ENCODE data around the gene XRN1.

Gene XRN1

DNA sequence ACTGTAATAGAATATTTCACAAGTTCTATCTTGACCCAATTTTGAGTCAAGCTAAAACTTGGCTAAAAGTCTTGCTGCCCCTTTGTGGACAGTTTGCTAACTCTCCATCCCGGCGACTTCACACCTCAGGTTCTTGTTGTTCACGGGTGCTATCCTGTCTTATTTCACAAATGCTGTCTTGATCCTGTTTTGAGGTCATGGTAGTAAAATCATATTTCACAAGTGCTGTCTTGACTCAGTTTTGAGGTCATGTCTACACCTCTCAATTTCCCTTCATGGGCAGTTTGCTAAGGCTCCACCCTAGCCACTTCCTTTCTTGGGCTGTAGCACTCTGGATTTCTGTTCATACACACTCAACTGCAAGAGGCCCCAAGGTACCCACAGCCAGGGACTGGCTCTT is 177.4 kb downstream of the XRN1 start:
- DNase-seq (ENCODE audit: low read depth) = no peak

DNA sequence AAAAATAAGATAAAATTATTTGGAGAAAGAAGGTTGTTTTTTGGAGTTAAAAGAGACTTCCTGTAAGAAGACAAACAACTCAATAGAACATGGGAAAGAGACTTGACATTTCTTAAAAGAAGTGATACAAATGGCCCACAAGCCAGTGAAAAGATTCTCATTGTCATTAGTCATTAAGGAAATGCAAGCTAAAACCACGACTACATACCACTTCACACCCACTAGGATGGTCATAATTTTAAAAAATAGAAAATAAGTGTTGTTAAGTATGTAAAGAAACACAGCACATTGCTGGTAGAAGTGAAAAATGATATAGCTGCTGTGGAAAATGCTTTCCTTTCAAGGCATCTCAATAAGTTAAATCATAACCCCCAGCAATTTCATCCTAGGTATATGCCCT is 178.1 kb downstream of the XRN1 start:
- no peak for DNase-seq (ENCODE audit: low read depth)

DNA sequence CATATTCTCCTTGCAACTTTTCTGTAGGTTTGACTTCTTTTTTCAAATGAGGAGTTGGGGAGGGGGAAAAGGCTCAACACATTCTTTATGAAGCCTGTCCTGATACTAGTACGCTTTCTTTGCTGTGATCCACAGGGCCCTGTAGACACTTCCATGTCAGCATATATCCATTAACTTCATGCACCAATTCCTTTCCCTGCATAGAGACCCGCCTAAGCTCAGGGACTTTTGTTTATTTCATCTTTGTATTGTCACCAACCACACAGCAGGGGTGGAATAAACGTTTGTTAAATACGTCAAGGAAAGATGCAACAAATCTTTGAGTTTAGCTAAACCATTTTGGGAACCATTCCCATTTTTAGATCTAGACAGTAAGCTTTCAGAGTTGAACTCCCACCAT is 179.4 kb downstream of the XRN1 start:
- no peak for DNase-seq (ENCODE audit: low read depth)

DNA sequence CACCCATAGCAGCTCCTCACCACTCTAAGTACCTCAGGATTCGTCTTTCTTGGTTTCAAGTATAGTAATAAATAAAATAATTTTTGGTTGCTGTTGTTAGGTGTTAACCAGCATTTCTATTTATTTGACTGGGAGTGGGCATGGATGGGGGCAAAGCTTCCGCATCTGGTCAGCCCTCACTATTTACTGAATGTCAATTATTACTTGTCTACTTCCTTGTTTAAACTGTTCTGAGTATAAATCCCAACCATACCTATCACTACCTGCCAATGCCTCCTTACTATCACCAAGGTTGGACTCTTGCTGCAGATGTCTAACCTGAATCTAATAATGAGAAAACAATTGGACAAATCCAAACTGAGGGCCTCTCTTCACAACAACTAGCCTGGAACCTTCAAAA is 180.6 kb downstream of the XRN1 start:
- no peak for DNase-seq (ENCODE audit: low read depth)

DNA sequence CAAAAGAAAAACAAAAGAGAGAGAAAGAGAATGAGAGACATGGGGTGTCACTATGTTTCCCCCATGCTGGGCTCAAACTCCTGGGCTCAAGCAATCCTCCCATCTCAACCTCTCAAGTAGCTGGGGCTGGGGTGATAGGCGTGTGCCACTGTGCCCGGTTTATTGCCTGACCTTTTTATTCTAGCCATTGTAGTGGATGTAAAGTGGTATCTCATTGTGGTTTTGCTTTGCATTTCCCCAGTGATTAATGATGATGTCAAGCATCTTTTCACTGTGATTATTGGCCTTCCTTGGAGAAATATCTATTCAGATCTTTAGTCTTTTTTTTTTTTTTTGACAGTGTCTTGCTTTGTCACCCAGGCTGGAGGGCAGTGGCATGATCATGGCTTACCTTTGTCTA is 184.7 kb downstream of the XRN1 start:
- no peak for DNase-seq (ENCODE audit: low read depth)

GRCh38 chr3:142259359-142259758 is 188.5 kb downstream of the XRN1 start:
- DNase-seq (ENCODE audit: low read depth) = no peak

DNA sequence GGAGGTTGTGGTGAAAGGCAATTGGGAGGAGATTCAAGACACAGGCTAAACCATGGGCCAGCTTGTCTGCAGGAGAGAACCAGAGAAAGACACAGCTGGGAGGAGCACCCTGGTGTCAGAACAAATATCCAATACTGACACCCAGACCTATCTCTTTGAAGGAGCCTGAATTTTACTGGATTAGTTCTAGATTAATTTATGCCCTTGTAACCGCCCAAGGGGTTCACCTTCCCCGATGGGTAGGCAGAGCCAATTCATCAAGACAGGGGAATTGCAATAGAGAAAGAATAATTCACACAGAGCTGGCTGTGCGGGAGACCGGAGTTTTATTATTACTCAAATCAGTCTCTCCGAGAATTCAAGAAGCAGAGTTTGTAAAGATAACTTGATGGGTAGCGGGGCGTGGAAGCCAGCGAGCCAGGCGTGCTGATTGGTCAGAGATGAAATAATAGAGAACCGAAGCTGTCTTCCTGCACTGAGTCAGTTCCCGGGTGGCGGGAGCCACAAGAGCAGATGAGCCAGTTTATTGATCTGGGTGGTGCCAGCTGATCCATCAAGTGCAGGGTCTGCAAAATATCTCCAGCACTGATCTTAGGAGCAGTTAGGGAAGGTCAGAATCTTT is 191.0 kb downstream of the XRN1 start:
- no peak for DNase-seq (ENCODE audit: low read depth)

All from T follicular helper cell (primary cell).